ENCODE measurements around the gene SAP30L. TPM values are rescaled to one million over a fixed set of nuclear protein-coding genes. Genes with fewer than 3 reads are reported as not detected.

Gene SAP30L
- total and polyA plus RNA-seq, 4 donors = 6.3 to 11.1 (median 8.6) TPM

DNA sequence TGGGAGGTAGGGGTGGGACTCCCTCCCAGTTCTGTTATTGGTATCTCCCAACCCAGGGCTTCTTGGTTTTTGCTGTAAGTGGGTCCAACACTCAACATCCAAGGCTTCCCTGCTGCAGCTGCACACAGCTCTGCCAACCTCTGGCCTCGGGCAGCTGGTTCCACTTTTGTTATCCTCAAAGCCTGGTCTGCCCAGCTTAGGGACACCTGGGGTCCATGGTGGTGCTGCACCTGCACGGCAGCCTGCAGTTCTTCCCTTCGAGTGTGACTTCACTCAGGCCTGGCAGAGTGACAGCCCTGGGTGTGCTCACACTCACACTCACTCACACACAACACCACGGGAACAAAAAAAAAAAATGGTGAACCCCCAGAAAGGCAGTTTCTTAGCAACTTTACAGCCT, 15.3 kb upstream of the SAP30L start:
- no peaks in the 10 kb centered on the region for H3K4me1 ChIP-seq (ENCODE audit: control insufficient read depth in 4 of 4, insufficient read depth in 4 of 4, low read length in 3 of 4)
- TF ChIP-seq, protein P1, sequence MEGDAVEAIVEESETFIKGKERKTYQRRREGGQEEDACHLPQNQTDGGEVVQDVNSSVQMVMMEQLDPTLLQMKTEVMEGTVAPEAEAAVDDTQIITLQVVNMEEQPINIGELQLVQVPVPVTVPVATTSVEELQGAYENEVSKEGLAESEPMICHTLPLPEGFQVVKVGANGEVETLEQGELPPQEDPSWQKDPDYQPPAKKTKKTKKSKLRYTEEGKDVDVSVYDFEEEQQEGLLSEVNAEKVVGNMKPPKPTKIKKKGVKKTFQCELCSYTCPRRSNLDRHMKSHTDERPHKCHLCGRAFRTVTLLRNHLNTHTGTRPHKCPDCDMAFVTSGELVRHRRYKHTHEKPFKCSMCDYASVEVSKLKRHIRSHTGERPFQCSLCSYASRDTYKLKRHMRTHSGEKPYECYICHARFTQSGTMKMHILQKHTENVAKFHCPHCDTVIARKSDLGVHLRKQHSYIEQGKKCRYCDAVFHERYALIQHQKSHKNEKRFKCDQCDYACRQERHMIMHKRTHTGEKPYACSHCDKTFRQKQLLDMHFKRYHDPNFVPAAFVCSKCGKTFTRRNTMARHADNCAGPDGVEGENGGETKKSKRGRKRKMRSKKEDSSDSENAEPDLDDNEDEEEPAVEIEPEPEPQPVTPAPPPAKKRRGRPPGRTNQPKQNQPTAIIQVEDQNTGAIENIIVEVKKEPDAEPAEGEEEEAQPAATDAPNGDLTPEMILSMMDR (IDR thresholded peaks at IDR 0.05; ENCODE audit: low read depth, low read length, missing input control) = no peak
- TF ChIP-seq NR2F2 (IDR thresholded peaks at IDR 0.05) = no peak
- no peak for TF ChIP-seq MAX (IDR thresholded peaks at IDR 0.05)
- TF ChIP-seq EGR1 (IDR thresholded peaks at IDR 0.05; ENCODE audit: low read depth in 2 of 2) = no peak
- TF ChIP-seq FOXA1 (IDR thresholded peaks at IDR 0.05) = no peak
- H3K36me3 ChIP-seq (ENCODE audit: control insufficient read depth in 4 of 4, insufficient read depth in 3 of 4, low read depth in 1 of 4, low read length in 3 of 4) = peaks cover under 1 to 3% (median 2%) of the 10 kb centered on the region in 4 donors
- no peak overlapping the region for H3K27ac ChIP-seq (ENCODE audit: low read depth in 1 of 2, low read length in 2 of 2)
- H3K9me3 ChIP-seq (ENCODE audit: control insufficient read depth in 4 of 4, low read length in 3 of 4) = no peaks in the 10 kb centered on the region
- H3K9ac ChIP-seq (ENCODE audit: low read depth in 1 of 2, low read length in 2 of 2) = no peak overlapping the region
- no peak for DNase-seq (ENCODE audit: low spot score)
- H3K4me3 ChIP-seq (ENCODE audit: low read depth in 1 of 3, low read length in 3 of 3) = no peak overlapping the region
- WGBS = 92% methylated on average over 4 of the region's 4 CpGs
- no peaks in the 10 kb centered on the region for H3K27me3 ChIP-seq (ENCODE audit: control insufficient read depth in 4 of 4, insufficient read depth in 4 of 4, low read length in 3 of 4)

DNA sequence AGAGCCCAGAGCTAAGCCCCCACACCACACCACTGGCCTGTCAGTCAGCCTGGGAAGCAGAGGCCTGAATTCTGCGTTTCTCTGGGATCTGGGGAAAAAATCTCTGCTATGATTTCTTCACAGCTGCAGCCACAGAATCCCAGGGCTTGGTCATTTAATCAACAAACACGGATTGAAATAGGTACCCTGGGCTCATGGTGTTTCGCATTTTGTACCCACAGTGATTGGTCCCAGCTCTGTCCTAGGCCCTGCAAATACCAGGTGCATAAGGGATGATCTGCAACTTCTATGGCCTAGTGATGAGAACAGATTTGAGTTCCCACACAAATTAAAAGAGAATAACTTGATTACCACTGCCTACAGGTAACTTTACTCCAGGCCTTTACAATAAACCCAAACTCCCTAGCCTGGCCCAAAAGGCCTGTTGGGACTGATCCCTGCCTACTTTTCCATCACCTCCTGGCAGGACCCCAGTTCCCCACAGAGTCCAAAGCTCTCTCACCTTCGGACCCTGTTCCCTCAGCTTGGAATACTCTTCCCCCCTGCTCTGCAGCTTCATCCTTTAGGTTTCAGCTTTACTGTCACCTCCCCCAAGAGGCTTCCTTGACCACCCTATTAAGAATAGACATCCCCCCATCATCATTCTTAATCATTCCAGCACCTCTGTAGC, 14.7 kb upstream of the SAP30L start:
- H3K4me3 ChIP-seq (ENCODE audit: low read depth in 1 of 3, low read length in 3 of 3) = no peak overlapping the region
- TF ChIP-seq SP1 (IDR thresholded peaks at IDR 0.05) (no peak), EGR1 (IDR thresholded peaks at IDR 0.05; ENCODE audit: low read depth in 2 of 2) (no peak), ATF3 (IDR thresholded peaks at IDR 0.05) (no peak), FOXA1 (IDR thresholded peaks at IDR 0.05) (no peak), ZBTB33 (IDR thresholded peaks at IDR 0.05) (no peak), REST (IDR thresholded peaks at IDR 0.05) (no peak), MAX (IDR thresholded peaks at IDR 0.05) (no peak), HNF4A (conservative IDR thresholded peaks at IDR 0.05) (no peak)
- TF ChIP-seq, protein P1 (IDR thresholded peaks at IDR 0.05; ENCODE audit: low read depth, low read length, missing input control) = no peak
- no peak overlapping the region for H3K9ac ChIP-seq (ENCODE audit: low read depth in 1 of 2, low read length in 2 of 2)
- no peaks in the 10 kb centered on the region for H3K9me3 ChIP-seq (ENCODE audit: control insufficient read depth in 4 of 4, low read length in 3 of 4)
- H3K36me3 ChIP-seq (ENCODE audit: control insufficient read depth in 4 of 4, insufficient read depth in 3 of 4, low read depth in 1 of 4, low read length in 3 of 4) = peaks cover 1 to 6% (median 4%) of the 10 kb centered on the region in 4 donors
- 84% methylated on average over 4 of the region's 4 CpGs for WGBS
- no peak overlapping the region for H3K27ac ChIP-seq (ENCODE audit: low read depth in 1 of 2, low read length in 2 of 2)
- no peaks in the 10 kb centered on the region for H3K4me1 ChIP-seq (ENCODE audit: control insufficient read depth in 4 of 4, insufficient read depth in 4 of 4, low read length in 3 of 4)
- no peaks in the 10 kb centered on the region for H3K27me3 ChIP-seq (ENCODE audit: control insufficient read depth in 4 of 4, insufficient read depth in 4 of 4, low read length in 3 of 4)
- no peak for DNase-seq (ENCODE audit: low spot score)
